HG03378 (cell line): ENCODE measurements around the gene BRD9.
"Not testable (repeated sequence)": the region's sequence is repeated elsewhere in the genome, so short reads cannot be mapped to it uniquely, and the experiment has no call there.

Experiments used
- ATAC-seq: cut with Tn5 transposase; IDR thresholded peaks from one replicate; pipeline ENCODE4 v1.9.1; 2021; ENCODE audit warnings: mild to moderate bottlenecking, moderate library complexity; ENCODE audit not compliant: unreplicated experiment

BRD9 gene

GRCh38 chr5:860506-861150, 32.0 kb downstream of the BRD9 start:
- no peak for ATAC-seq

GRCh38 chr5:859798-860296, 32.8 kb downstream of the BRD9 start:
- no peak for ATAC-seq

- ATAC-seq: no peak
Measured at GRCh38 chr5:859391-859790, 33.2 kb downstream of the BRD9 start.

GRCh38 chr5:858726-859125, 33.9 kb downstream of the BRD9 start:
- no peak for ATAC-seq

- no peak for ATAC-seq
Measured at GRCh38 chr5:856531-857425, 35.8 kb downstream of the BRD9 start.

- no peak for ATAC-seq
Measured at GRCh38 chr5:855771-856530, 36.6 kb downstream of the BRD9 start.

- no peak for ATAC-seq
Measured at GRCh38 chr5:854966-855743, 37.4 kb downstream of the BRD9 start.

- no peak for ATAC-seq
Measured at GRCh38 chr5:854217-854616, 38.4 kb downstream of the BRD9 start.

- not testable (repeated sequence) for ATAC-seq
Measured at GRCh38 chr5:853416-854090, 39.0 kb downstream of the BRD9 start.

GRCh38 chr5:852431-853401, 39.9 kb downstream of the BRD9 start:
- ATAC-seq: no peak

GRCh38 chr5:852018-852417, 40.6 kb downstream of the BRD9 start:
- no peak for ATAC-seq

GRCh38 chr5:851553-851952, 41.0 kb downstream of the BRD9 start:
- no peak for ATAC-seq

GRCh38 chr5:851076-851475, 41.5 kb downstream of the BRD9 start:
- no peak for ATAC-seq

GRCh38 chr5:850511-851006, 42.0 kb downstream of the BRD9 start, which contains the start of gene ZDHHC11:
Gene ZDHHC11 (minus strand): TSS chr5:850986. CDS start chr5:850602, 384 bp downstream.
- no peak for ATAC-seq

- ATAC-seq: no peak
Measured at GRCh38 chr5:849651-850301, 42.8 kb downstream of the BRD9 start.

- no peak for ATAC-seq
Measured at GRCh38 chr5:848671-849111, 43.9 kb downstream of the BRD9 start.

- ATAC-seq: not testable (repeated sequence)
Measured at GRCh38 chr5:847736-848135, 44.9 kb downstream of the BRD9 start.

GRCh38 chr5:847212-847611, 45.4 kb downstream of the BRD9 start:
- ATAC-seq: not testable (repeated sequence)
